HG03025 (cell line): ENCODE measurements around the gene SEL1L.
"Not testable (repeated sequence)": the region's sequence is repeated elsewhere in the genome, so short reads cannot be mapped to it uniquely, and the experiment has no call there.

Experiments
- ATAC-seq: cut with Tn5 transposase; IDR thresholded peaks from one replicate; pipeline ENCODE4 v1.9.1; 2021; ENCODE audit warnings: mild to moderate bottlenecking, moderate library complexity; ENCODE audit not compliant: unreplicated experiment, low FRiP score

The SEL1L gene

GRCh38 chr14:81450100-81450531 lies 83.5 kb downstream of the SEL1L start:
- no peak for ATAC-seq

GRCh38 chr14:81449576-81449975 lies 84.1 kb downstream of the SEL1L start:
- no peak for ATAC-seq

GRCh38 chr14:81449114-81449513 lies 84.5 kb downstream of the SEL1L start:
- ATAC-seq = no peak

GRCh38 chr14:81447021-81447764 lies 86.5 kb downstream of the SEL1L start:
- ATAC-seq = no peak

GRCh38 chr14:81446279-81447007 lies 87.2 kb downstream of the SEL1L start:
- ATAC-seq = no peak

GRCh38 chr14:81441626-81442134 lies 92.0 kb downstream of the SEL1L start:
- ATAC-seq = no peak

GRCh38 chr14:81440041-81440440 lies 93.6 kb downstream of the SEL1L start:
- no peak for ATAC-seq

- no peak for ATAC-seq
These were observed 96.4 kb downstream of the SEL1L start for GRCh38 chr14:81437244-81437643.

- peak; percentile 69 for ATAC-seq
These were observed 97.1 kb downstream of the SEL1L start for GRCh38 chr14:81436296-81437138.

- ATAC-seq = peak; percentile 29
These were observed 98.0 kb downstream of the SEL1L start for GRCh38 chr14:81435391-81436295.

GRCh38 chr14:81435048-81435390 lies 98.6 kb downstream of the SEL1L start:
- no peak for ATAC-seq

- ATAC-seq = no peak
These were observed 99.4 kb downstream of the SEL1L start for GRCh38 chr14:81434230-81434629.

- ATAC-seq = no peak
These were observed 100.3 kb downstream of the SEL1L start for GRCh38 chr14:81433378-81433777.

GRCh38 chr14:81432219-81432661 lies 101.4 kb downstream of the SEL1L start:
- no peak for ATAC-seq

- ATAC-seq = no peak
These were observed 103.4 kb downstream of the SEL1L start for GRCh38 chr14:81430235-81430634.

- not testable (repeated sequence) for ATAC-seq
These were observed 103.9 kb downstream of the SEL1L start for GRCh38 chr14:81429749-81430148.

GRCh38 chr14:81429028-81429427 lies 104.6 kb downstream of the SEL1L start:
- no peak for ATAC-seq

- no peak for ATAC-seq
These were observed 106.2 kb downstream of the SEL1L start for GRCh38 chr14:81427348-81428058.

- ATAC-seq = no peak
These were observed 110.1 kb downstream of the SEL1L start for GRCh38 chr14:81423504-81423903.
